ENCODE measurements around the gene ARMC7. TPM values are rescaled to one million over a fixed set of nuclear protein-coding genes. Genes with fewer than 3 reads are reported as not detected.
A peak's percentile ranks its signal among the peaks of the same experiment; 100 is the strongest.

The ARMC7 gene
- total RNA-seq, 2 donors from 2014 or later, result 6.7 to 7.9 TPM

DNA sequence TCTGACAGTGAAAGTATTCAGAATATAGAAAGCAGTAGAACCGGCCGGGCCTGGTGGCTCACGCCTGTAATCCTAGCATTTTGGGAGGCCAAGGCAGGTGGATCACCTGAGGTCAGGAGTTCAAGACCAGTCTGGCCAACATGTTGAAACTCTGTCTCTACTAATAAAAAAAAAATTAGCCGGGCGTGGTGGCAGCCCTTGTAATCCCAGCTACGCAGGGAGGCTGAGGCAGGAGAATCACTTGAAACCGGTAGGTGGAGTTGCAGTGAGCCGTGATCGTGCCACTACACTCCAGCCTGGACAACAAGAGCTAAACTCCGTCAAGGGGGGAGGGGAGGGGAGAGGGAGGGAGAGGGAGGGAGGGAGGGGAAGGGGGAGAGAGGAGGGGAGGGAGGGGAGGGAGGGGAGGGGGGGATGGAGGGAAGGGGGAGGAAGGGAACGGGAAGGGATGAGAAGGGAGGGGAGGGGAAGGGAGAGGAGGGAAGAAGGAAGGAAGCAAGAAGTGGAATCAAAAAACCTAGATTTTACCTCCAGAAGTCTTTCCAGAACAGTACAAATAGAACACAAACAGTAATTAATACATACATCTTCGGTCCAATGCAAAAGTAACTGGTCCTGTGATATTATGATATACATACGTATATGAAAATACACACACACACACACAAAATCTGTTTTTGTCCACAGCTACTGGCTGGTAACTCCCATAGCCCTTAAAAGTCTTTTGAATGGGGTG, 32.6 kb downstream of the ARMC7 start:
- Histone ChIP-seq H3K27me3 (no peaks in the 10 kb centered on the region), H3K4me3 (no peak overlapping the region), H3K9me3 (no peaks in the 10 kb centered on the region), H3K27ac (no peak overlapping the region), H3K4me1 (no peaks in the 10 kb centered on the region), H3K36me3 (replicated peaks in 1 of 2; ENCODE audit: insufficient read depth in 1 of 2, low read depth in 2 of 2) (no peaks in the 10 kb centered on the region)
- TF ChIP-seq, protein P1, sequence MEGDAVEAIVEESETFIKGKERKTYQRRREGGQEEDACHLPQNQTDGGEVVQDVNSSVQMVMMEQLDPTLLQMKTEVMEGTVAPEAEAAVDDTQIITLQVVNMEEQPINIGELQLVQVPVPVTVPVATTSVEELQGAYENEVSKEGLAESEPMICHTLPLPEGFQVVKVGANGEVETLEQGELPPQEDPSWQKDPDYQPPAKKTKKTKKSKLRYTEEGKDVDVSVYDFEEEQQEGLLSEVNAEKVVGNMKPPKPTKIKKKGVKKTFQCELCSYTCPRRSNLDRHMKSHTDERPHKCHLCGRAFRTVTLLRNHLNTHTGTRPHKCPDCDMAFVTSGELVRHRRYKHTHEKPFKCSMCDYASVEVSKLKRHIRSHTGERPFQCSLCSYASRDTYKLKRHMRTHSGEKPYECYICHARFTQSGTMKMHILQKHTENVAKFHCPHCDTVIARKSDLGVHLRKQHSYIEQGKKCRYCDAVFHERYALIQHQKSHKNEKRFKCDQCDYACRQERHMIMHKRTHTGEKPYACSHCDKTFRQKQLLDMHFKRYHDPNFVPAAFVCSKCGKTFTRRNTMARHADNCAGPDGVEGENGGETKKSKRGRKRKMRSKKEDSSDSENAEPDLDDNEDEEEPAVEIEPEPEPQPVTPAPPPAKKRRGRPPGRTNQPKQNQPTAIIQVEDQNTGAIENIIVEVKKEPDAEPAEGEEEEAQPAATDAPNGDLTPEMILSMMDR (IDR thresholded peaks at IDR 0.05), result no peak
- TF ChIP-seq POLR2A (IDR thresholded peaks at IDR 0.05), result no peak
- ATAC-seq (no peak), DNase-seq (no peak)
- intact Hi-C loops (cut with DNase I), result no loop called here
- WGBS, 2 donors, result 87 to 90% methylated on average over 9 to 11 of the region's 13 CpGs

DNA sequence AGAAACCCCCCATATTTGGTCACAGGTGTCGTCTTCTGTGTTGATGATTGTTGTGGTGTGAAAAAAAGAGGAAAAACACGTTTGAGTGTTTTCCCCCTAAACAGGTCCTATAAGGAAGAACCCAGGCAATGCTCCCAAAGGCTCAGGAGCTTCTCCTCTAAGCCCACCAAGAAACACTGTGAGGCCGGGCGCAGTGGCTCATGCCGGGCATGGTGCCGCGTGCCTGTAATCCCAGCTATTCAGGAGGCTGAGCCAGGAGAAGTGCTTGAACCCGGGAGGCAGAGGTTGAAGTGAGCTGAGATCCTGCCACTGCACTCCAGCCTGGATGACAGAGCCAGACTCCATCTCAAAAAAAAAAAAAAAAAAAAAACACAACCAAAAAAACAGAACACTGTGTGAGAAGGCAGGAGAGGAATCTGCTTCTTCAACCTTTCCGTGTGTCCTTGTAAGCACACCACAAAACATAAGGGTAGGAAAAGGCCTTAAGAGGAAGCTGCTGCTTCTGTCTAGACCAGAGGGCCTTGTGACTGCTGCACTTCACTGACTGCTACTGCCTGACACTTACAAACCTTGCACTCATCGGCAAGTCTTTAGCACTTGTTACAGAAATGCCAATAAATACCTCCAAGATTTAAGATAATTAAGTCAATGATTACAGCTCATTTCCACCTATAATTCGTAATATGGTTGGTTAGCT, 35.2 kb downstream of the ARMC7 start:
- H3K27me3 ChIP-seq, result no peaks in the 10 kb centered on the region
- no peaks in the 10 kb centered on the region for H3K9me3 ChIP-seq
- ATAC-seq, result no peak
- no peaks in the 10 kb centered on the region for H3K36me3 ChIP-seq (replicated peaks in 1 of 2; ENCODE audit: insufficient read depth in 1 of 2, low read depth in 2 of 2)
- peak in 1 of 4 donors; percentile 21 for DNase-seq
- no peak overlapping the region for H3K4me3 ChIP-seq
- H3K27ac ChIP-seq, result no peak overlapping the region
- no peak for TF ChIP-seq POLR2A (IDR thresholded peaks at IDR 0.05)
- TF ChIP-seq, protein P1 (IDR thresholded peaks at IDR 0.05), result no peak
- H3K4me1 ChIP-seq, result peaks cover 4% of the 10 kb centered on the region
- 89 to 90% methylated on average over 10 to 11 of the region's 11 CpGs for WGBS, 2 donors
- intact Hi-C loops (cut with DNase I), result no loop called here

DNA sequence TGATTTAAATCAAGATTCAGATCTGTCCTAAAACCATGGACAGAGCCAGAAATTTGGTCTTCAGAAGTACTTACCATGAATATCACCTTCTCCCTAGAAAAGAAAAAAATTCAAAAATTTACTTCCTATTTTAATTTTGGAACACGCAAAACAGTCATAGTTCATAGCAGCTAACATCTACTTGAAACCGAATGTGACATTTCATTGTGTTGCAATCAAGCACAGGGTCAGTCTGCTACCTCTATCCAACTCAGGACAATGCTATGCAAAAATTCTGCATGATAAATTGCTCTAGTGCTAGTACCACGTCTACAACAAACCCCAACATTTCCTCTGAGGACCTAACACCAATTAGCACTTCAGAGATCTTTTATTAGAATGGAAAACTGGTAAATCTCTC, 36.8 kb downstream of the ARMC7 start:
- H3K27me3 ChIP-seq, result no peaks in the 10 kb centered on the region
- no peaks in the 10 kb centered on the region for H3K9me3 ChIP-seq
- intact Hi-C loops (cut with DNase I), result no loop called here
- no peaks in the 10 kb centered on the region for H3K36me3 ChIP-seq (replicated peaks in 1 of 2; ENCODE audit: insufficient read depth in 1 of 2, low read depth in 2 of 2)
- no peak overlapping the region for H3K4me3 ChIP-seq
- 63 to 80% methylated on average over 3 of the region's 3 CpGs for WGBS, 2 donors
- TF ChIP-seq, protein P1 (IDR thresholded peaks at IDR 0.05), result no peak
- TF ChIP-seq POLR2A (IDR thresholded peaks at IDR 0.05), result no peak
- ATAC-seq (no peak), DNase-seq (no peak)
- peaks cover 4% of the 10 kb centered on the region for H3K4me1 ChIP-seq
- H3K27ac ChIP-seq, result no peak overlapping the region

DNA sequence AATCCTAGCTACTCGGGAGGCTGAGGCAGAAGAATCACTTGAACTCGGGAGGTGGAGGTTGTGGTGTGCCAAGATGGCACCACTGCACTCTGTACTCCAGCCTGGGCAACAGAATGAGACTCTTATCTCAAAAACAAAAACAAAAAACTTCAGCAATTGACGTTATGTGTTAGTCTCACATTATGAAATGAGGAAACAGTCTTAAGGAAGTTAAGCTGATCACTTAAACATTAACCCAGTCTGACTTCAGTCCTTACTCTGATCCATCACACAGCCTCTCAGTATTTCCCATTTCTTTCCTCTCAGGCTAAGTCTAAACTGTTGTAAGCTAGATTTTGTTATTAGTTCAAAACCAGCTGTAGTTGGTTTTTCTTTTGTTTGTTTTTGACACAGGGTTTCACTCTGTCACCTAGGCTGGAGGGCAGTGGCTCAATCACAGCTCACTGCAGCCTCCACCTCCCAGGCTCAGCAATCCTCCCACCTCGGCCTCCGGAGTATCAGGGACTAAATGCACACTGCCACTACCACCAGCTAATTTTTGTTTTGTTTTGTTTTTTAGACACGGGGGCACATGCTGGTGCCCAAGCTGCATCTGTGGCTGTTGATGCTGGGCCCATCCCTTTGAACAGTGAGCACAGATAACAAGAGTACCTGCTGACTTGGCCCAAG, 38.2 kb downstream of the ARMC7 start:
- no peaks in the 10 kb centered on the region for H3K27me3 ChIP-seq
- no peaks in the 10 kb centered on the region for H3K36me3 ChIP-seq (replicated peaks in 1 of 2; ENCODE audit: insufficient read depth in 1 of 2, low read depth in 2 of 2)
- peaks cover 6% of the 10 kb centered on the region for H3K4me1 ChIP-seq
- peak in 1 of 3 donors; percentile 9 for TF ChIP-seq POLR2A (IDR thresholded peaks at IDR 0.05)
- TF ChIP-seq, protein P1 (IDR thresholded peaks at IDR 0.05), result no peak
- intact Hi-C loops (cut with DNase I), result no loop called here
- peak overlapping the region in 2 of 4 donors; percentile 23 to 51 for H3K27ac ChIP-seq
- peak; percentile 53 for ATAC-seq
- no peak for DNase-seq
- WGBS, 2 donors, result 72 to 81% methylated on average over 6 of the region's 6 CpGs
- H3K9me3 ChIP-seq, result no peaks in the 10 kb centered on the region
- no peak overlapping the region for H3K4me3 ChIP-seq

Data from body of pancreas (tissue), 4 donors.